Endothelial cell of umbilical vein (primary cell): ENCODE results near the gene ITGA7.

Source experiments
- CTCF ChIP-seq, 2 donors: IDR thresholded peaks; 1 replicate in 1 of 2; 2 replicates in 1 of 2; pipeline ENCODE4 v1.5.1; 2011; ENCODE audit warnings: low read length in 2 of 2, mild to moderate bottlenecking in 2 of 2, moderate library complexity in 2 of 2, control low read depth in 1 of 2, inconsistent platforms in 1 of 2, low read depth in 1 of 2; ENCODE audit not compliant: insufficient read depth in 1 of 2; ENCODE audit errors: extremely low read depth in 1 of 2
- POLR2A ChIP-seq: IDR thresholded peaks from 2 replicates; pipeline ENCODE4 v1.6.1; 2012; ENCODE audit warnings: low read depth, mild to moderate bottlenecking, control low read depth, low read length
- POLR2AphosphoS5 ChIP-seq: IDR thresholded peaks from 2 replicates; pipeline ENCODE4 v1.6.1; 2012; ENCODE audit warnings: low read depth, mild to moderate bottlenecking, control low read depth, low read length, moderate library complexity; ENCODE audit not compliant: insufficient read depth

DNA sequence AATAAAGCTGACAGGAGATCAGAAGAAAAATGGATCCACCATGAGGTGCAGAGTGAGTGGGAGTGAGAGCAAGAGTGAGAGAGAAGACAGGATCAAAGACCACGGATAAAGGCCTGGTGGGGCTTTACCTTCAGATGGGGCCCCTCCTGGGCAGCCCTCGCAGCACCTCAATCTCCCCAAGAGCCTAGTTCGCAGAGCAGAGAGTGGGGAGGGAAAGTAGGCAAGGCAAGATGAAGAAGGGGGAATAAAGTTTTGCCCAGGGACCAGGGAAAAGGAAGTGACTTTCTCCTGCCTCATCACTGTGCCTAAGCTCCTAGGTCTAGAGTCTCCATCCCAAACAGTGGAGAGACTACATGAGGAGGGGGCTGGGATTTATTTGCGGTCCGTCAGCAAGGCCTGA, 60.7 kb downstream of the ITGA7 start:
- TF ChIP-seq CTCF (IDR thresholded peaks at IDR 0.05; ENCODE audit: extremely low read depth in 1 of 2, insufficient read depth in 1 of 2, low read depth in 1 of 2, low read length in 2 of 2) (no peak), POLR2A (no peak), POLR2AphosphoS5 (no peak)
